Subcutaneous abdominal adipose tissue (tissue), 5 donors: Measurements from ENCODE around the gene ANKRD24.

Experiments
- H3K27ac ChIP-seq: one replicate; pipeline ENCODE4 v1.7.0; 2013; ENCODE audit warnings: low read depth, mild to moderate bottlenecking, inconsistent platforms, low read length, moderate library complexity
- H3K27me3 ChIP-seq, 5 donors: one replicate each; pipeline ENCODE4 v1.7.0; 2013; ENCODE audit warnings: low read length in 5 of 5, inconsistent platforms in 1 of 5; ENCODE audit not compliant: control insufficient read depth in 5 of 5, insufficient read depth in 4 of 5
- H3K36me3 ChIP-seq, 5 donors: one replicate each; pipeline ENCODE4 v1.7.0; 2013; ENCODE audit warnings: low read length in 5 of 5; ENCODE audit not compliant: control insufficient read depth in 5 of 5, insufficient read depth in 5 of 5
- H3K4me1 ChIP-seq, 5 donors: one replicate each; pipeline ENCODE4 v1.7.0; 2013; ENCODE audit warnings: low read length in 5 of 5, mild to moderate bottlenecking in 3 of 5, moderate library complexity in 1 of 5; ENCODE audit not compliant: control insufficient read depth in 5 of 5, insufficient read depth in 5 of 5
- H3K4me3 ChIP-seq, 5 donors: one replicate each; pipeline ENCODE4 v1.7.0; 2013; ENCODE audit warnings: low read length in 5 of 5, low read depth in 1 of 5
- H3K9ac ChIP-seq, 5 donors: one replicate each; pipeline ENCODE4 v1.7.0; 2013; ENCODE audit warnings: low read length in 5 of 5, mild to moderate bottlenecking in 4 of 5, moderate library complexity in 3 of 5
- H3K9me3 ChIP-seq, 5 donors: one replicate each; pipeline ENCODE4 v1.7.0; 2013; ENCODE audit warnings: low read length in 5 of 5; ENCODE audit not compliant: control insufficient read depth in 5 of 5
- donor health status: healthy.
- donor health status: healthy.
- donor health status: healthy.
- donor health status: healthy.
- donor health status: healthy.

Gene ANKRD24

GRCh38 chr19:4197228-4197624 is 14.7 kb downstream of the ANKRD24 start:
- H3K27ac ChIP-seq = no peak overlapping the region
- peaks cover 23 to 54% (median 42%) of the 10 kb centered on the region in 5 donors for H3K27me3 ChIP-seq
- no peak overlapping the region for H3K4me3 ChIP-seq
- H3K9ac ChIP-seq = no peak overlapping the region
- no peaks in the 10 kb centered on the region for H3K4me1 ChIP-seq
- H3K9me3 ChIP-seq = no peaks in the 10 kb centered on the region
- no peaks in the 10 kb centered on the region for H3K36me3 ChIP-seq

GRCh38 chr19:4197625-4198466 is 15.4 kb downstream of the ANKRD24 start:
- Histone ChIP-seq H3K4me1 (no peaks in the 10 kb centered on the region), H3K4me3 (no peak overlapping the region), H3K27ac (no peak overlapping the region), H3K9me3 (no peaks in the 10 kb centered on the region), H3K36me3 (no peaks in the 10 kb centered on the region), H3K27me3 (peaks cover 23 to 58% (median 42%) of the 10 kb centered on the region in 5 donors), H3K9ac (no peak overlapping the region)

GRCh38 chr19:4198467-4199126 is 16.1 kb downstream of the ANKRD24 start:
- no peak overlapping the region for H3K4me3 ChIP-seq
- peaks cover 23 to 58% (median 42%) of the 10 kb centered on the region in 5 donors for H3K27me3 ChIP-seq
- no peak overlapping the region for H3K27ac ChIP-seq
- no peaks in the 10 kb centered on the region for H3K9me3 ChIP-seq
- no peaks in the 10 kb centered on the region for H3K36me3 ChIP-seq
- H3K9ac ChIP-seq = no peak overlapping the region
- H3K4me1 ChIP-seq = no peaks in the 10 kb centered on the region

- no peaks in the 10 kb centered on the region for H3K36me3 ChIP-seq
- H3K9ac ChIP-seq = no peak overlapping the region
- no peaks in the 10 kb centered on the region for H3K9me3 ChIP-seq
- H3K4me3 ChIP-seq = no peak overlapping the region
- peaks cover 23 to 51% (median 36%) of the 10 kb centered on the region in 5 donors for H3K27me3 ChIP-seq
- no peak overlapping the region for H3K27ac ChIP-seq
- H3K4me1 ChIP-seq = peaks cover 0 to 5% (median 3%) of the 10 kb centered on the region in 5 donors
These were observed 17.3 kb downstream of the ANKRD24 start for GRCh38 chr19:4199699-4200293.

- H3K27me3 ChIP-seq = peaks cover 19 to 43% (median 29%) of the 10 kb centered on the region in 5 donors
- H3K27ac ChIP-seq = no peak overlapping the region
- no peak overlapping the region for H3K4me3 ChIP-seq
- H3K9ac ChIP-seq = no peak overlapping the region
- H3K9me3 ChIP-seq = no peaks in the 10 kb centered on the region
- H3K4me1 ChIP-seq = peaks cover 0 to 5% (median 3%) of the 10 kb centered on the region in 5 donors
- H3K36me3 ChIP-seq = no peaks in the 10 kb centered on the region
These were observed 18.6 kb downstream of the ANKRD24 start for GRCh38 chr19:4200940-4201542.

GRCh38 chr19:4201798-4202197 is 19.3 kb downstream of the ANKRD24 start:
- H3K27ac ChIP-seq = no peak overlapping the region
- no peak overlapping the region for H3K4me3 ChIP-seq
- no peak overlapping the region for H3K9ac ChIP-seq
- no peaks in the 10 kb centered on the region for H3K9me3 ChIP-seq
- H3K27me3 ChIP-seq = peaks cover 11 to 36% (median 24%) of the 10 kb centered on the region in 5 donors
- peaks cover 0 to 5% (median 3%) of the 10 kb centered on the region in 5 donors for H3K4me1 ChIP-seq
- no peaks in the 10 kb centered on the region for H3K36me3 ChIP-seq

- no peak overlapping the region for H3K4me3 ChIP-seq
- H3K9ac ChIP-seq = no peak overlapping the region
- H3K4me1 ChIP-seq = peaks cover 0 to 5% (median 3%) of the 10 kb centered on the region in 5 donors
- H3K36me3 ChIP-seq = no peaks in the 10 kb centered on the region
- H3K27ac ChIP-seq = no peak overlapping the region
- H3K9me3 ChIP-seq = no peaks in the 10 kb centered on the region
- peaks cover 0 to 14% (median 3%) of the 10 kb centered on the region in 5 donors for H3K27me3 ChIP-seq
These were observed 24.5 kb downstream of the ANKRD24 start for GRCh38 chr19:4206818-4207484.

GRCh38 chr19:4208385-4209094 is 26.1 kb downstream of the ANKRD24 start:
- Histone ChIP-seq H3K4me1 (peaks cover 0 to 5% (median 3%) of the 10 kb centered on the region in 5 donors), H3K9ac (no peak overlapping the region), H3K27me3 (peaks cover 0 to 16% (median 3%) of the 10 kb centered on the region in 5 donors), H3K27ac (no peak overlapping the region), H3K9me3 (no peaks in the 10 kb centered on the region), H3K4me3 (no peak overlapping the region), H3K36me3 (no peaks in the 10 kb centered on the region)

GRCh38 chr19:4210166-4210731 is 27.8 kb downstream of the ANKRD24 start:
- H3K36me3 ChIP-seq = no peaks in the 10 kb centered on the region
- H3K27me3 ChIP-seq = peaks cover 0 to 16% (median 3%) of the 10 kb centered on the region in 5 donors
- H3K9ac ChIP-seq = no peak overlapping the region
- no peaks in the 10 kb centered on the region for H3K9me3 ChIP-seq
- no peaks in the 10 kb centered on the region for H3K4me1 ChIP-seq
- H3K27ac ChIP-seq = no peak overlapping the region
- no peak overlapping the region for H3K4me3 ChIP-seq
